GM08714 (cell line): ENCODE data around the gene XPOT.

Source experiments
- H3K4me3 ChIP-seq: fragments of 200-500 bp; sonication (Bioruptor generic); 2 replicates; pipeline ENCODE4 v1.5.1; 2014; ENCODE audit warnings: mild to moderate bottlenecking, low read length, inconsistent platforms
- ZNF274 ChIP-seq: IDR thresholded peaks from 2 replicates; pipeline ENCODE4 v1.6.1; 2012; ENCODE audit warnings: mild to moderate bottlenecking, low read depth, low read length

XPOT gene

DNA sequence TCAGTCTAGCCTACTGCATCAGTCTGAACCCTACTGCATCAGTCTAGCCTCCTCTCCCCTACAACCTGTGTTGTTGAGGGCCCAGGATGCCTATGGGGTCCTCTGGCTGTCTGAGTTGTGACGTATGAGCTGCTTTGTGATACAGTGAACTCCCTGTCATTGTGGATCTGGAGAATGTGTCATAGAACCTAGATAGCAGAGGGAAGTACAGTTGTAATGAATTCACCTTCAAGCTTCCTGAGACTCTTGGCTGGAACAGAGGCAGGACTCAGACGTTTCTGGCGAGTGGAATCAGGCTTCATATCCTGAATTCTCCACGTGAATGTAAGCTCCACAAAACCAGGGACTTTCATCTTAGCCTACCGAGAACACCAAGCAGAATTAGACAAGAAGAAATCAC, 64.8 kb downstream of the XPOT start:
- no peak overlapping the region for H3K4me3 ChIP-seq
- no peak for TF ChIP-seq ZNF274

DNA sequence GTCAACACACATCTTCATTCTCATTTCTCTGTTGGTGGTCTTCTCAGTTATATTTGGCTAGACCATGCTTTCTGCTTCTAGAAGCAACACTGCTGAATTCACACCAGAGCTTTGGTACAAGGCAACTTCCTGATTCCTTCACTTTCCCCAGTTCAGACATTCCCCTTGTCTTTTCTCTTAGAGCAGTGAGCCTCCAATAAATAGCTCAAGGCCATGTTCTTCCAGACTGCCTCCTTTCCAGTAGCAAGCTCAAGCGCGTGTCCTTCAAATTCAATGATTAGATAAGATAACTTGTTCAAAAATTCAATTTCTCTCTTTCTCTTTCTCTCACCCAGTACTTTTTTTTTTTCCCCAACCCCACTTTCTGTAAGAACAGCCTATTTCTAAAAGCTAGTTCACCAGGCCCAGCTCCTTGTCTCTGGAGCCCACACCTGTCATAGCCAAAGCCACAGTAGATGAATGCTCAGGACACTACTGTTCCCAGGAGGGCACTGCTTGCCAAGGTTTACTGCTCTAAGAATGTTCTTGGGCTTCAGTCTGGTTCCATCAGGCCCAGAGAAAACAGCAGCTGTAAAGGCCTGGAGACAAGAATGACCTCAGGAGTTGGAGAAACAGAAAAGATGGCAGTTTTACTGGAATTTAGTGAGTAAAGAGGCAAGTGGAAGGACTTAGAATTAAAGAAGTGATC, 65.4 kb downstream of the XPOT start:
- TF ChIP-seq ZNF274: no peak
- H3K4me3 ChIP-seq: no peak overlapping the region

DNA sequence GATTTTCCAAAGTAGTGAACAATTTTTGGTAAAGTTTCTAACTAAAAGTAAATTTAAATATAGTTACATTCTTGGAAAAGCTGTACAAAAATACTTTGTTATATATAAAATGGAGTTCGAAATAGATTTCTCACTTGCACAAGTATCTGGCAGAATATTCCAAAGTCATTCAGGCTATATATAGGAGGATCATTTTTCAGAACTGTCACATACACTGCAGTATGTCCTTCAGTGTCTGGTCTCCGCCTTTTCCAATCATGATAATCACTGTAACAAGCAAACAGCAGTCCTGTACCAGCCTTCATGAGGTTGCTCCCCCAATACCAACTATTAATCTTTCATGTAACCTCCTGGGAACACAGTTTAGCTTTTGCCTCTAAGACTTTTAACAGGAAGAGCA, 66.3 kb downstream of the XPOT start:
- TF ChIP-seq ZNF274: no peak
- H3K4me3 ChIP-seq: no peak overlapping the region

- no peak overlapping the region for H3K4me3 ChIP-seq
- TF ChIP-seq ZNF274: no peak
Measured at GRCh38 chr12:64473176-64473575, 69.0 kb downstream of the XPOT start.

DNA sequence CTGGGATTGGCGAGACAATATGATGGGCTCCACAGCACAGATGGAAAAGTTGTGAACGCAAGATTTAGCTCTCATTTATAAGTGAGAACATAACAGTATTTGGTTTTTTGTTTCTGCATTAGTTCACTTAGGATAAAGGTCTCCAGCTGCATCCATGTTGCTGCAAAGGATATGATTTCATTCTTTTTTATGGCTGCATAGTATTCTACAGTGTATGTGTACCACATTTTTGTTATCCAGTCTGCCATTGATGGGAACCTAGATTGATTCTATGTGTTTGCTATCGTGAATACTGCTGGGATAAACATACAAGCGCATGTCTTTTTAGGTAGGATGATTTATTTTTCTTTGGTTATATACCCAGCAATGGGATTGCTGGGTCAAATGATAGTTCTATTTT, 71.3 kb downstream of the XPOT start:
- TF ChIP-seq ZNF274: no peak
- no peak overlapping the region for H3K4me3 ChIP-seq

- no peak overlapping the region for H3K4me3 ChIP-seq
- TF ChIP-seq ZNF274: no peak
Measured at GRCh38 chr12:64476844-64477243, 72.7 kb downstream of the XPOT start.

DNA sequence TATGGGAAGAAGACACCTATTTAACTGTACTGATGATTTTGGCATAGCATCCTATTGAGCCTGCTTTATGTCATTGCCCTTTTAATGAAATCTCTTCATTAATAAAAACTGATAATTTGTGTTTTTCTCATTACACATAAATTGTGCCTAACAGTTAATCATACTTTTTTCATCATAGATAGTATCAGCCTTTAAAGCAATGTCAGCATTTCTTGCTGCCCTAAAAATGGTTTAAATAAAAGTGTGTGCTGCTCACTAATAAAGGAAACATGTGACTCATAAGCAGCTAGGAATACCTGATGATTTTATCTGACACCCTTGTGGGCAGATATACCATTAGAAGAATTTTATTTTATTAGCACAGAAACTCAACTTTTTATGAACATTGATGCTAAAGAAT, 74.5 kb downstream of the XPOT start:
- no peak overlapping the region for H3K4me3 ChIP-seq
- no peak for TF ChIP-seq ZNF274

DNA sequence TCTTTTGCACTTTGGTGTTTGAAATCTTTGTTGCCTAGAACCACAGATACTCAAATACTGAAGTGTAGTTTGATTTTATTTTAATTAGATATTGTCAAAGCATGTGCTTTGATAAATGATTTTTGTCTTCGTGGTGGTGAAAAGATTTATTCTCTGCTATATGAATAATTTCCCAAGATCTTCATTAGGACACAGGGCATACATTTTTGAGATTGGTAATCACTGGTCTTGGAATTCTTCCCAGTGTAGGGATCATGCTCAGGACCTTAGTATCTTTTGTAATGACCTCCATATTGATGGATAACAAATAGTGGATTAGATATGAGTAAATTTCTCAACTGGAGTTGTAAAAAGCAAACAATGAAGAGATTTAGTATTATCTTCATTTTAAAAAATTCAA, 76.0 kb downstream of the XPOT start:
- H3K4me3 ChIP-seq: no peak overlapping the region
- TF ChIP-seq ZNF274: no peak

- TF ChIP-seq ZNF274: no peak
Measured at GRCh38 chr12:64486657-64487056, 82.5 kb downstream of the XPOT start.

GRCh38 chr12:64491718-64492117, 87.5 kb downstream of the XPOT start:
- no peak for TF ChIP-seq ZNF274

More at GRCh38 chr12:64486657-64487056, 82.5 kb downstream of the XPOT start:
- no peak overlapping the region for H3K4me3 ChIP-seq

GRCh38 chr12:64493513-64493912, 89.3 kb downstream of the XPOT start:
- H3K4me3 ChIP-seq: no peak overlapping the region
- TF ChIP-seq ZNF274: no peak

More at GRCh38 chr12:64491718-64492117, 87.5 kb downstream of the XPOT start:
- H3K4me3 ChIP-seq: no peak overlapping the region

DNA sequence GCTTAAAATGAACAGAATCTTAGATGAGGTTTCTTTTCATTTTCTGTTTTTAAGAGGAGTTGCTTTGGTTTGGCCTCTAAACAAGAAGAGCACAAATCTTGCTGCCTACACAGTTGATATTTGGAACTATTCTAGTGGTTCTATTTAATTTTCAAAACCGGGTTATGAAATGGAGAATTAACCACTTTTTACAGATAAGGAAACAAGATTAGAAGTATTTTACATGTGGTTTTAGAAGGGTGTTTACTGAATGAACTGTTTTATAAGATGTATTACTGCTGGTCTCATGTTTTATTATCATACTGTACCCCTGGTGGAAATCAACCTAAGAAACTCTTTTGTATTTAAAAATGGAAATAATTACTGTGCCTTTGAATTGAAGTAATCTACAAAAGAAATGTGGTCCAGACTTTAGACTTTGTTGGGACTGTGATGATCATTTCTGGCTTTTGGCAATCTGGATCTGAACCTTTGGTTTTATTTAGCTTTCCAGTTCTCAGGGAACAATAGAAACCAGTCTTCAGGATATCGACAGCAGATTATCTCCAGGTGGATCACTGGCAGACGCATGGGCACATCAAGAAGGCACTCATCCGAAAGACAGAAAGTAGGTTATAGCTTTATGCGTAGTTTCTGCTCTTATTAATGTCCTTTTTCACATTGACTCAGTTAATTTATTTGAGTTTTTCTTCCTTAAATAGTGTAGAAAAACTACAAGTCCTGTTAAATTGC, 91.0 kb downstream of the XPOT start:
- no peak overlapping the region for H3K4me3 ChIP-seq
- no peak for TF ChIP-seq ZNF274

- H3K4me3 ChIP-seq: no peak overlapping the region
- no peak for TF ChIP-seq ZNF274
Measured at GRCh38 chr12:64496839-64497400, 92.7 kb downstream of the XPOT start.

GRCh38 chr12:64497484-64497883, 93.3 kb downstream of the XPOT start:
- H3K4me3 ChIP-seq: no peak overlapping the region
- TF ChIP-seq ZNF274: no peak

GRCh38 chr12:64497903-64498302, 93.7 kb downstream of the XPOT start:
- no peak overlapping the region for H3K4me3 ChIP-seq
- TF ChIP-seq ZNF274: no peak

GRCh38 chr12:64500394-64500793, 96.2 kb downstream of the XPOT start:
- no peak overlapping the region for H3K4me3 ChIP-seq
- no peak for TF ChIP-seq ZNF274
